HFFc6 (cell line): ENCODE results near the gene MAPK11. TPM values are rescaled to one million over a fixed set of nuclear protein-coding genes. Genes with fewer than 3 reads are reported as not detected.

Experiments used
- DNase-seq: peaks from one replicate; pipeline ENCODE4 v3.0.0-alpha.2; 2018
- H3K27ac Mint-ChIP-seq: 2 replicates; pipeline ENCODE4 v1.8.0; 2020; ENCODE audit warnings: mild to moderate bottlenecking, mixed read lengths
- H3K27me3 Mint-ChIP-seq: 2 replicates; pipeline ENCODE4 v1.8.0; 2021; ENCODE audit warnings: mild to moderate bottlenecking, moderate library complexity, mixed read lengths; ENCODE audit not compliant: insufficient read depth
- H3K36me3 Mint-ChIP-seq: 2 replicates; pipeline ENCODE4 v1.8.0; 2021; ENCODE audit warnings: low read depth, mixed read lengths
- H3K4me1 Mint-ChIP-seq: 2 replicates; pipeline ENCODE4 v1.8.0; 2020; ENCODE audit warnings: low read depth, mixed read lengths
- H3K4me3 Mint-ChIP-seq: 2 replicates; pipeline ENCODE4 v1.8.0; 2020; ENCODE audit warnings: mild to moderate bottlenecking, moderate library complexity, mixed read lengths
- H3K9me3 Mint-ChIP-seq: 2 replicates; pipeline ENCODE4 v1.8.0; 2020; ENCODE audit warnings: mild to moderate bottlenecking, mixed read lengths
- CTCF ChIP-seq: fragments of 200-600 bp; sonication (generic); IDR thresholded peaks from 2 replicates; pipeline ENCODE4 v1.5.0; 2021; ENCODE audit warnings: antibody characterized with exemption, mild to moderate bottlenecking
- total RNA-seq, 6 experiments: library from RNA; stranded (reverse); fragmentation: NEBNext Ultra II Directional; extraction: Animal tissue kit (Norgen Biotek cat#: 25700); gene quantifications; 2 replicates in 1 of 6; 3 replicates in 5 of 6; pipeline ENCODE4 v1.2.3, GENCODE V29; 2021

Gene MAPK11
- total RNA-seq, 6 experiments from 2014 or later, result 6.0 to 10.2 (median 7.8) TPM

DNA sequence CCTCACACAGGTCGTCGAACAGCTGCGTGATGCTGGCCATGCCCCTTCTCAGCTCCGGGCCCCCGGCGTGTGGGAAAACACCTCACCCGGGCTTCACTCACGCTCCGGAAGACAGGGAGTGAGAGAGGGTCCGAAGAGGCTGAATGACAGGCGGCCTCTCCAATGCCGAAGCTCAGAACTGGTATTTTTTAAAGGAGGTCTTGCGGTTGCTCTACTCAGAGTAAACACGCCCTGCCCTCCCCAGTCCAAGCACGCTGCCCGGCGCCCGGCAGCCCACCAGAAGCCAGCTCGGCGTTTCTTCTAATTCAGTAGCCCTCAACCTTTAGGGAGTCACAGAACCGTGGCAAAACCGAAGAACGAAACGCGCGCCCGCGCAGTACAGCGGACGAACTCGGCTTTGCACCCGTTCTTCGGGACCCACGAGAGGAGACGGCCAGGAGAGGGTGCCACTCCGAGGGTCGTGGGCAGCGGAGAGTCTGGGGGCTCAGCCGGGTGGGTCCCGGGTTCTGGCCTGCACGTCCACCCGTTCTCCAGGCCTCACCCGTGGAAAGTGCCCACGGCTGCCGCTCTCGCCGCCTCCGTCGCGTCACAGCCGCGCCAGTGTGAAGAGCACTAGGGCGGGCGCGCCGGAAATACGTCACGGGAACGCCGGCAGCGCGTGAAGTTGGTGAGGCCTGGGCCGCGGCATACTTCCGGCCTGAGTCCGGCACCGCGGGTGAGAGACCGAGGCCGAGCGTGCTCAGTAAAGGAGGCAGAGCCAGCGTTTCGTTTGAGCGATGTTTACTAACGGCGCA is 25.6 kb downstream of the MAPK11 start, which contains the start of gene TUBGCP6:
TSS of gene TUBGCP6 (minus strand) at position 604 of the 794 bp plus-strand sequence. CDS start at position 40, 564 bp downstream.
- Mint-ChIP-seq H3K4me3 (peak within 1 kb of the TSS; percentile 89), H3K27ac (peak within 1 kb of the TSS; percentile 92), H3K27me3 (peaks cover 11% of the 10 kb centered on the region), H3K9me3 (no peaks in the 10 kb centered on the region; the same call in 1 of the 2 replicates), H3K4me1 (peaks cover 41% of the 10 kb centered on the region), H3K36me3 (peaks cover 18% of the 10 kb centered on the region)
- peak; percentile 86 for DNase-seq
- TF ChIP-seq CTCF, result peak; percentile 63

GRCh38 chr22:50243685-50244419 is 26.3 kb downstream of the MAPK11 start:
- peaks cover 41% of the 10 kb centered on the region for H3K4me1 Mint-ChIP-seq
- H3K4me3 Mint-ChIP-seq, result peak overlapping the region; percentile 89
- no peak for DNase-seq
- H3K27me3 Mint-ChIP-seq, result peaks cover 11% of the 10 kb centered on the region
- no peak for TF ChIP-seq CTCF
- H3K36me3 Mint-ChIP-seq, result peaks cover 18% of the 10 kb centered on the region
- H3K27ac Mint-ChIP-seq, result peak overlapping the region; percentile 92
- no peaks in the 10 kb centered on the region; the same call in 1 of the 2 replicates for H3K9me3 Mint-ChIP-seq

GRCh38 chr22:50242406-50242949 is 27.7 kb downstream of the MAPK11 start:
- H3K27me3 Mint-ChIP-seq, result peaks cover 8% of the 10 kb centered on the region
- no peak for DNase-seq
- no peaks in the 10 kb centered on the region; the same call in 1 of the 2 replicates for H3K9me3 Mint-ChIP-seq
- H3K36me3 Mint-ChIP-seq, result peaks cover 18% of the 10 kb centered on the region
- no peak for TF ChIP-seq CTCF
- H3K27ac Mint-ChIP-seq, result peak overlapping the region; percentile 46; the same call in 1 of the 2 replicates
- peak overlapping the region; percentile 89 for H3K4me3 Mint-ChIP-seq
- H3K4me1 Mint-ChIP-seq, result peaks cover 35% of the 10 kb centered on the region

DNA sequence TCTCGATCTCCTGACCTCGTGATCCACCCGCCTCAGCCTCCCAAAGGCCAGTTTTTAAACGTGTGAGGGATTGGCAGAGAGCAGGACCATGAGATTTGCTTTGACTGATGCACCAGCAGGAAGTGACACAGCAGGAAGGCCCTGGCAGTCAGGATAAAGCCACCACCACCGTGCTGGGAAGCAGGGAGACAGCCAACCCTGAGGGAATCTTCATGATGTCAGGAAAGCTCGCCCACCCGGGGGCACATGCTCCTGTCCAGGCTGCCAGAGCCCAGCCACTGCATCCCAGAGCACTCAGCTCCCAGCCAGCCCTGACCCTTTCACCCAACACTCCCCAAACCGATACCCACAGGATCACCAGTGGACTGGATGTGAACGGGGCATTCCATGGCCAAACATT is 31.4 kb downstream of the MAPK11 start:
- H3K27me3 Mint-ChIP-seq, result peaks cover 3% of the 10 kb centered on the region
- TF ChIP-seq CTCF, result no peak
- H3K9me3 Mint-ChIP-seq, result no peaks in the 10 kb centered on the region
- no peak overlapping the region for H3K27ac Mint-ChIP-seq
- no peak for DNase-seq
- peaks cover 27% of the 10 kb centered on the region for H3K4me1 Mint-ChIP-seq
- H3K4me3 Mint-ChIP-seq, result no peak overlapping the region
- H3K36me3 Mint-ChIP-seq, result peaks cover 29% of the 10 kb centered on the region

- peaks cover 24% of the 10 kb centered on the region for H3K36me3 Mint-ChIP-seq
- no peaks in the 10 kb centered on the region; the same call in 1 of the 2 replicates for H3K27me3 Mint-ChIP-seq
- DNase-seq, result no peak
- no peak overlapping the region; the same call in 1 of the 2 replicates for H3K4me3 Mint-ChIP-seq
- H3K27ac Mint-ChIP-seq, result no peak overlapping the region
- no peaks in the 10 kb centered on the region for H3K9me3 Mint-ChIP-seq
- peaks cover 12% of the 10 kb centered on the region for H3K4me1 Mint-ChIP-seq
- peak; percentile 79 for TF ChIP-seq CTCF
Measured at GRCh38 chr22:50236731-50237409, 33.3 kb downstream of the MAPK11 start.
